Iris pigment epithelial cell (primary cell): ENCODE results near the gene SRPK3.

Source experiments
- DNase-seq: peaks from one replicate; pipeline ENCODE4 v3.0.0-alpha.2; 2011; ENCODE audit warnings: low read depth

Gene SRPK3

GRCh38 chrX:153784325-153784967, 3.6 kb downstream of the SRPK3 start:
- no peak for DNase-seq

- no peak for DNase-seq
These were observed 5.8 kb downstream of the SRPK3 start for GRCh38 chrX:153786669-153787068.

- no peak for DNase-seq
These were observed 8.8 kb downstream of the SRPK3 start for GRCh38 chrX:153789654-153790053.

- no peak for DNase-seq
These were observed 10.4 kb downstream of the SRPK3 start for GRCh38 chrX:153791104-153791852.

- DNase-seq, result no peak
These were observed 11.5 kb downstream of the SRPK3 start for GRCh38 chrX:153792368-153792767.

GRCh38 chrX:153793291-153793690, 12.4 kb downstream of the SRPK3 start:
- no peak for DNase-seq

GRCh38 chrX:153794018-153794896, 13.4 kb downstream of the SRPK3 start, which contains the start of the genes IDH3G and SSR4:
TSS of gene IDH3G (minus strand) at chrX:153794375. CDS start at chrX:153794326, 49 bp downstream.
TSS of gene SSR4 (plus strand) at chrX:153794668. CDS start at chrX:153794688, 20 bp downstream.
- DNase-seq, result peak; percentile 93

GRCh38 chrX:153794897-153795816, 14.3 kb downstream of the SRPK3 start:
- DNase-seq, result peak; percentile 18

GRCh38 chrX:153797415-153798015, 16.7 kb downstream of the SRPK3 start:
- DNase-seq, result no peak

- DNase-seq, result no peak
These were observed 18.5 kb downstream of the SRPK3 start for GRCh38 chrX:153799326-153799725.

GRCh38 chrX:153800177-153800722, 19.4 kb downstream of the SRPK3 start:
- DNase-seq, result no peak

GRCh38 chrX:153800746-153801145, 19.9 kb downstream of the SRPK3 start:
- DNase-seq, result no peak

GRCh38 chrX:153801669-153802068, 20.8 kb downstream of the SRPK3 start:
- DNase-seq, result no peak

- no peak for DNase-seq
These were observed 21.7 kb downstream of the SRPK3 start for GRCh38 chrX:153802513-153803045.

- DNase-seq, result no peak
These were observed 22.6 kb downstream of the SRPK3 start for GRCh38 chrX:153803211-153804099.

GRCh38 chrX:153804100-153804595, 23.3 kb downstream of the SRPK3 start:
- DNase-seq, result no peak

- no peak for DNase-seq
These were observed 23.8 kb downstream of the SRPK3 start for GRCh38 chrX:153804621-153805020.

GRCh38 chrX:153805436-153805835, 24.6 kb downstream of the SRPK3 start:
- DNase-seq, result no peak

- DNase-seq, result no peak
These were observed 26.2 kb downstream of the SRPK3 start for GRCh38 chrX:153806999-153807575.
